HCT116 (cell line): ENCODE measurements around the gene ADGRL3. TPM values are rescaled to one million over a fixed set of nuclear protein-coding genes. Genes with fewer than 3 reads are reported as not detected.

Experiments
- ATAC-seq: fragments of 200-7000 bp; cut with Tn5 transposase; 2 replicates; pipeline ENCODE4 v1.9.1; 2020; ENCODE audit warnings: mild to moderate bottlenecking, moderate library complexity
- BruUV-seq: library from RNA; stranded (reverse); fragments of 400-500 nt; replicated peaks from 2 replicates; lab custom pipeline; 2021; lab: Mats Ljungman, UMichigan
- CTCF ChIA-PET: fragments of 300-600 bp; sonication (Branson Sonifier 250); formaldehyde crosslinking; loops from one replicate; lab custom pipeline; 2021; ENCODE audit warnings: antibody characterized with exemption; lab: Charles Lee
- POLR2A ChIA-PET: fragments of 300-600, 350-600 bp; sonication (Branson Sonifier 250); formaldehyde crosslinking; loops from one replicate; lab custom pipeline; 2021; ENCODE audit warnings: antibody characterized with exemption; lab: Charles Lee
- RAD21 ChIA-PET, 2 experiments: fragments of 300-600 bp; sonication (Branson Sonifier 250); formaldehyde crosslinking; loops; one replicate each; lab custom pipeline; 2023; ENCODE audit warnings: low total read pairs in 2 of 2; ENCODE audit not compliant: uncharacterized antibody in 2 of 2, unreplicated experiment in 2 of 2, low non-redundant PET in 1 of 2; lab: Charles Lee
- DNase-seq: peaks from one replicate; pipeline ENCODE4 v3.0.0-alpha.2; 2010; ENCODE audit warnings: low read depth, low spot score
- H2AFZ ChIP-seq: fragments of 200-600 bp; shearing (Covaris generic), sonication (generic); 2 replicates; pipeline ENCODE4 v1.6.1; 2017; ENCODE audit warnings: low read depth, mixed run types, mixed read lengths, antibody characterized with exemption, low read length; ENCODE audit not compliant: poor library complexity, severe bottlenecking
- H3K27ac ChIP-seq: 2 replicates; pipeline ENCODE4 v1.5.1; 2012; ENCODE audit warnings: low read depth, low read length
- H3K27me3 ChIP-seq: fragments of 200-600 bp; sonication (generic); 2 replicates; pipeline ENCODE4 v1.6.1; 2016; ENCODE audit warnings: mixed run types, low read length, mixed read lengths; ENCODE audit not compliant: insufficient read depth
- H3K36me3 ChIP-seq, 2 experiments: fragments of 200-500 bp in 1 of 2; fragments of 200-600 bp in 1 of 2; sonication (Bioruptor generic) in 1 of 2; sonication (generic) in 1 of 2; 2 replicates each; pipeline versions ENCODE4 v1.5.1 to v1.6.1; 2014 to 2016; ENCODE audit warnings: low read length in 2 of 2, inconsistent platforms in 1 of 2, mixed read lengths in 1 of 2, mixed run types in 1 of 2; ENCODE audit not compliant: insufficient read depth in 2 of 2, control insufficient read depth in 1 of 2
- H3K4me1 ChIP-seq, 2 experiments: fragments of 200-600 bp in 1 of 2; sonication (generic) in 1 of 2; 2 replicates each; pipeline versions ENCODE4 v1.5.1 to v1.6.1; 2012 to 2017; ENCODE audit warnings: low read length in 2 of 2, inconsistent platforms in 1 of 2, mild to moderate bottlenecking in 1 of 2, mixed read lengths in 1 of 2, mixed run types in 1 of 2, moderate library complexity in 1 of 2; ENCODE audit not compliant: insufficient read depth in 2 of 2, control insufficient read depth in 1 of 2
- H3K4me2 ChIP-seq: fragments of 200-600 bp; sonication (generic); 2 replicates; pipeline ENCODE4 v1.6.1; 2017; ENCODE audit warnings: mixed run types, low read length, mixed read lengths
- H3K4me3 ChIP-seq, 2 experiments: fragments of 200-600 bp in 1 of 2; sonication (generic) in 1 of 2; replicated peaks in 1 of 2; 2 replicates each; pipeline ENCODE4 v1.5.1; 2011 to 2016; ENCODE audit warnings: low read length in 2 of 2, control low read depth in 1 of 2, low read depth in 1 of 2, mild to moderate bottlenecking in 1 of 2, mixed read lengths in 1 of 2, mixed run types in 1 of 2
- H3K79me2 ChIP-seq: fragments of 200-600 bp; sonication (generic); 2 replicates; pipeline ENCODE4 v1.6.1; 2017; ENCODE audit warnings: mild to moderate bottlenecking, mixed run types, low read length, moderate library complexity, mixed read lengths; ENCODE audit not compliant: insufficient read depth
- H3K9ac ChIP-seq: fragments of 200-600 bp; sonication (generic); 2 replicates; pipeline ENCODE4 v1.6.1; 2016; ENCODE audit warnings: low read length, mixed read lengths
- H3K9me2 ChIP-seq: fragments of 200-600 bp; sonication (generic), shearing (Covaris generic); 2 replicates; pipeline ENCODE4 v1.6.1; 2017; ENCODE audit warnings: mixed run types, mild to moderate bottlenecking, moderate library complexity; ENCODE audit not compliant: insufficient read depth
- H3K9me3 ChIP-seq, 2 experiments: fragments of 200-500 bp in 1 of 2; fragments of 200-600 bp in 1 of 2; sonication (Bioruptor generic) in 1 of 2; sonication (generic) in 1 of 2; 2 replicates each; pipeline ENCODE4 v1.6.1; 2014 to 2017; ENCODE audit warnings: low read length in 2 of 2, mixed read lengths in 2 of 2, inconsistent platforms in 1 of 2, low read depth in 1 of 2, mild to moderate bottlenecking in 1 of 2, mixed run types in 1 of 2, moderate library complexity in 1 of 2; ENCODE audit not compliant: control insufficient read depth in 1 of 2, insufficient read depth in 1 of 2
- H4K20me1 ChIP-seq: fragments of 200-600 bp; sonication (generic), shearing (Covaris generic); 2 replicates; pipeline ENCODE4 v1.6.1; 2017; ENCODE audit warnings: mixed run types, mild to moderate bottlenecking, moderate library complexity; ENCODE audit not compliant: insufficient read depth
- ATF3 ChIP-seq: IDR thresholded peaks from 2 replicates; pipeline ENCODE4 v1.6.1; 2012
- CEBPB ChIP-seq: IDR thresholded peaks from 2 replicates; pipeline ENCODE4 v1.6.1; 2012; ENCODE audit warnings: low read depth
- EZH2 ChIP-seq: fragments of 200-600 bp; sonication (generic); IDR thresholded peaks from 2 replicates; pipeline ENCODE4 v1.6.1; 2017; ENCODE audit warnings: antibody characterized with exemption, mixed run types
- EZH2phosphoT487 ChIP-seq: fragments of 200-600 bp; IDR thresholded peaks from 2 replicates; pipeline ENCODE4 v1.6.1; 2018; ENCODE audit warnings: antibody characterized with exemption, borderline replicate concordance
- FOSL1 ChIP-seq: IDR thresholded peaks from 2 replicates; pipeline ENCODE4 v1.6.1; 2012; ENCODE audit warnings: low read depth
- JUND ChIP-seq: IDR thresholded peaks from 2 replicates; pipeline ENCODE4 v1.6.1; 2012
- MAX ChIP-seq: IDR thresholded peaks from 2 replicates; pipeline ENCODE4 v1.6.1; 2012
- POLR2A ChIP-seq: IDR thresholded peaks from 2 replicates; pipeline ENCODE4 v1.7.0; 2011; ENCODE audit warnings: borderline replicate concordance; ENCODE audit not compliant: insufficient read depth, insufficient read length; ENCODE audit errors: extremely low read depth
- POLR2AphosphoS5 ChIP-seq: IDR thresholded peaks from 2 replicates; pipeline ENCODE4 v1.6.1; 2011; ENCODE audit warnings: mild to moderate bottlenecking, low read depth, low read length, moderate library complexity
- SIN3A ChIP-seq: IDR thresholded peaks from 2 replicates; pipeline ENCODE4 v1.6.1; 2012; ENCODE audit warnings: low read depth
- TCF7L2 ChIP-seq: IDR thresholded peaks from 2 replicates; pipeline ENCODE4 v1.7.0; 2011; ENCODE audit warnings: borderline replicate concordance, inconsistent platforms; ENCODE audit not compliant: insufficient read depth, insufficient read length; ENCODE audit errors: extremely low read depth
- YY1 ChIP-seq: IDR thresholded peaks from 2 replicates; pipeline ENCODE4 v1.6.1; 2011; ENCODE audit warnings: low read length, low read depth, moderate library complexity, mild to moderate bottlenecking; ENCODE audit not compliant: insufficient replicate concordance; ENCODE audit errors: extremely low read depth
- intact Hi-C: fragments of 100-400 bp; cut with micrococcal nuclease; formaldehyde crosslinking; loops from 2 replicates; pipeline ENCODE4 v1.10.0; 2022
- total RNA-seq: library from RNA; stranded (reverse); gene quantifications from one replicate; pipeline ENCODE4 v1.2.1, GENCODE V29; 2021; ENCODE audit not compliant: unreplicated experiment

The ADGRL3 gene
- total RNA-seq, 1 experiment from 2014 or later: not detected

- Histone ChIP-seq H3K27me3 (no peaks in the 10 kb centered on the region), H3K4me2 (no peak overlapping the region), H2AFZ (no peak overlapping the region), H3K9me2 (no peaks in the 10 kb centered on the region), H3K27ac (no peak overlapping the region), H3K36me3 (no peaks in the 10 kb centered on the region), H3K4me1 (no peaks in the 10 kb centered on the region), H3K79me2 (no peaks in the 10 kb centered on the region), H3K9me3 (peaks cover 0 to 16% of the 10 kb centered on the region in 2 experiments; a peak in 2 of 4 replicates), H4K20me1 (no peaks in the 10 kb centered on the region), H3K9ac (no peak overlapping the region), H3K4me3 (no peak overlapping the region)
- DNase-seq (no peak), ATAC-seq (no peak)
- BruUV-seq: no TSS peak
- RAD21 ChIA-PET: no interaction called here
- intact Hi-C loops: no loop called here
- CTCF ChIA-PET: no interaction called here
- TF ChIP-seq YY1 (no peak), MAX (no peak), CEBPB (no peak), SIN3A (no peak), JUND (no peak), EZH2 (no peak), EZH2phosphoT487 (no peak), ATF3 (no peak)
- POLR2A ChIA-PET: no interaction called here
Measured at GRCh38 chr4:61375301-61375700, 175.2 kb downstream of the ADGRL3 start.

GRCh38 chr4:61376301-61376700, 176.2 kb downstream of the ADGRL3 start:
- CTCF ChIA-PET: no interaction called here
- peaks cover 0 to 16% of the 10 kb centered on the region in 2 experiments; a peak in 2 of 4 replicates for H3K9me3 ChIP-seq
- no peaks in the 10 kb centered on the region for H3K36me3 ChIP-seq
- BruUV-seq: no TSS peak
- intact Hi-C loops: no loop called here
- no peak overlapping the region for H3K4me2 ChIP-seq
- no peak overlapping the region for H3K9ac ChIP-seq
- H3K4me3 ChIP-seq: no peak overlapping the region
- no peaks in the 10 kb centered on the region for H3K27me3 ChIP-seq
- H3K9me2 ChIP-seq: no peaks in the 10 kb centered on the region
- DNase-seq (no peak), ATAC-seq (no peak)
- H2AFZ ChIP-seq: no peak overlapping the region
- POLR2A ChIA-PET: no interaction called here
- no peak overlapping the region for H3K27ac ChIP-seq
- no peak for TF ChIP-seq MAX
- TF ChIP-seq POLR2A: no peak
- no peak for TF ChIP-seq CEBPB
- no peak for TF ChIP-seq YY1
- no peak for TF ChIP-seq EZH2phosphoT487
- no peak for TF ChIP-seq POLR2AphosphoS5
- TF ChIP-seq ATF3: no peak
- no peak for TF ChIP-seq SIN3A
- TF ChIP-seq EZH2: no peak
- TF ChIP-seq TCF7L2: no peak
- no peak for TF ChIP-seq FOSL1
- RAD21 ChIA-PET: no interaction called here
- H3K4me1 ChIP-seq: no peaks in the 10 kb centered on the region
- no peaks in the 10 kb centered on the region for H4K20me1 ChIP-seq
- H3K79me2 ChIP-seq: no peaks in the 10 kb centered on the region
